GM19455 (cell line): ENCODE data around the gene ADM.

Experiments used
- ATAC-seq: cut with Tn5 transposase; IDR thresholded peaks from one replicate; pipeline ENCODE4 v1.9.1; 2021; ENCODE audit not compliant: unreplicated experiment

ADM gene

DNA sequence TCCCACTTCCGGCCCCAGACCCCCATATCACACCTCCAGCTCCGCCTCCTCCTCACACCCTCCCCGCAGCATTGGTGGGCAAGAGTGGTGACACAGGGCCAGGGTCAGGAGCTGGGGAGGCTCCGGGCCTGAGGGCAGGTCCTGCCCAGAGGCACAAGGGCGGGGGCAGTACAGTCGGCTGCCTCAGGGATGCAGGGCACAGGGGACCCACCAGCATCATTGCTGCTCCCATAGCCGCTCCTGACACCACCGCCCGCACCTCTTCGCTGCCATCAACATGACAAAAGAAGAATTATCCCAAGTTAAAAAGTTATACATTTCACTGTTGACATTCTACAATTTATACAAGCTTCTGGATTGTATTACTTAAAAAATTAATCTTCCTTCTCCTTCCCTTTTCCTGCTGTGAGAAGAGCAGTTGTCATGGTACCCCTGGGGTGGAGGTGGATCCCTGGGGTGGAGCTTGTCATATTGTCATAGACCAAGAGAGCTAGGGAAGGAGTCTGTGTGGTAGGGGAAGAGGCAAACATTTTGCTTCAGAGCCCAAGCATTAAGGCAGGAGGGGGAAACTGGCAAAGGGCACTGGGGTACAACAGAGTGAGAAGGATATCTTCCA is 15.0 kb upstream of the ADM start:
- ATAC-seq: no peak

DNA sequence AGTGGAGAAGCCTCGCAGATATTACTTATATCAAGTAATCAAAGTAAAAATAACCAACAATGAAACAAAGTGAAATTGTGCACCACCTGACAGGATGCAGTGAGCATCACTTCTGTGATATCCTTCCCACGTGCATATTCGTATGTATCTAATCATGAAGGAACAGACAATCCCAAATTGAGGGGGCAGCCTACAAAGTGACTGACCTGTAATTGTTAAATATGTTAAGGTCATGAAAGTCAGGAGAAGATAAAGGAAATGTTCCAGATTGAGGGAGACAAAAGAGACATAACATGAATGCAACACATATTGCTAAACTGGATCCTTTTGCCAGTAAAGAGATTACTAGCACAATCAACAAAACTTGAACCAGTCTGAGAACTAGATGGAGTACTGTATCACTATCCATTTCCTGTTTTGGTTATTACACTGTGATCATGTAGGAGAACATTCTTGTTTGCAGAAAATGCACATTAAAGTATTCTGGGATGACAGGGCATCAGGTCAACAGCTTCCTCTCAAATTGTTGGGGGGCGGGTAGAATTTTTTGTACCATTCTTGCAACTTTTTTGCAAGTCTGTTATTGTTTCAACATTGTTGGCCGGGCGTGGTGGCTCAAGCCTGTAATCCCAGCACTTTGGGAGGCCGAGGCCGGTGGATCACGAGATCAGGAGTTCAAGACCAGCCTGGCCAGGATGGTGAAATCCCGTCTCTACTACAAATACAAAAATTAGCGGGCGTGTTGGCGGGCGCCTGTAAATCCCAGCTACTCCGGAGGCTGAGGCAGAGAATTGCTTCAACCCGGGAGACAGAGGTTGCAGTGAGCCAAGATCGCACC is 12.9 kb upstream of the ADM start:
- no peak for ATAC-seq

DNA sequence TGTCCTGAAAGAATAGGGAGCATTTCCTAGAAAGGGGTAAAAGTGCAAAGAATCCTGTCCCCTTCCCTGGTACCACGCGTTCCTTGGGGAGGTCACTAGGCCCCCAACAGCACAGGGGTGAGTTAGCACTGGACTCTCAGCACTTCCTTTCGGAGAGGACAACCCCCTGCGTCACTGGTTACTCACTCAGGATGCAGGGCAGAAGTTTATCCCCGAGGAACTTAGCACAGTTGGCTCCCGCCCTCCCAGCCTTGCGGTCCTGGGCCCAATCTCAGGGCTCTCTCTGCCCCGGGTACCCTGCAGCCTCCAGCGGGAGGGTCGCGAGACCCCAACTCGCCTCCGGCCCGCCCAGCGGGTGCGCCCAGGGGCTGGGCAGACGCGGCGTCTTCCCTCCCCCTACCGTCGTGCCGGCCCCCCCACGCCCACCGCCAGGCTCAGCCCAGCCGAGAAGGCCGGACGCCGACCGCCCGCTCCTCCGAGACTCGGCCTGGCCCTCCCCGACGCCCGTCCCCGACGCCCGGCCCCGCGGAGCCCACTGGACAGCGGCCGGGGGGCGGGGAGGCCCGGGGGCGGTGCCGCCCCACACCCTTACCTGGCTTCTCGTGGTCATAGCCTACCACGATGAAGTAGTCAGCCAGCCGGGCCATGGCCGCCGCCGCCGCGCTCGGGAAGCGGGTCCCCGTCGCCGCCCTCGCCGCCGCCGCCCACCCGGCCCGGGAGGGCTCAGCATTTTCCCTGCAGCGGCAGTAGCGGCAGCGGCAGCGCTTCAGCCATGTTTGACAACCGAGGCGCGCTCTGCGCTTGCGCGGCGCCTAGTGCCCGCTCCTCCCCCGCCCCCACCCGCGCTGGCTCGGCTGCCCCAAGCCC is 11.2 kb upstream of the ADM start, which contains the start of gene SBF2:
Gene SBF2, minus strand, starts transcription at position 797 of the 867 bp plus-strand sequence. Its CDS starts 150 bp downstream, at position 647.
- peak; percentile 53 for ATAC-seq

DNA sequence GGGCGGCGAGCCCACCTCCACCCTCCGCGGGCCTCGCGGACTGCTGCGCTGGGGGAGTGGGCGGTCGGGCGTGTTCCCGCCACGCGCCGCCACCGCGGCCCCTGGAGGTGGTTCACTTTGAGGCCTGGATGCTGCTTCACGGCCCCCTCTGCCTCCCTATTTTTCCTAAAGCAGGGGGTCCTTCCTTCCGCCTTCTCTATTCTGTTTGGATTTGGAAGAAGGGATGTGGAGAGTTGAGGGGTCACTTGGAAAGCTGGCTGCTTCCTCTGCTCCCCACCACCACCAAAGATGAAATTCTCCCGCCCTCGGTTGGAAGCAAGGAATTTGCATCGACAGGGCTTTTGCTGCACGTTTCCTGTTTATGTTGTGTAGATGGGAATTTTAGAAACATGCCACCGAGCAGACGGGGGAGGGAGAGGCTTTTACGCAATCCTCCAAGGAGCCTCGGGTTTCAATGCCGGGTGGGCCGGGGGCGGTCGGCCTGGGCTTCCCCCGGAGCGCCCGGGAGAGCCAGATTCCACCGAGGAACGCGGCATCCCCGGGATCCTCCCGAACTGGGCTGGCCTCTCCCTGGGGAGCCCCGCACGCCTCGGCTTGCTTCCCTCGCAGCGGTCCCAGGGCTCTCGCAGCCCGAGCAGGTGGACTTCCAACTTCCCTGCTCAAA is 10.5 kb upstream of the ADM start:
- no peak for ATAC-seq

DNA sequence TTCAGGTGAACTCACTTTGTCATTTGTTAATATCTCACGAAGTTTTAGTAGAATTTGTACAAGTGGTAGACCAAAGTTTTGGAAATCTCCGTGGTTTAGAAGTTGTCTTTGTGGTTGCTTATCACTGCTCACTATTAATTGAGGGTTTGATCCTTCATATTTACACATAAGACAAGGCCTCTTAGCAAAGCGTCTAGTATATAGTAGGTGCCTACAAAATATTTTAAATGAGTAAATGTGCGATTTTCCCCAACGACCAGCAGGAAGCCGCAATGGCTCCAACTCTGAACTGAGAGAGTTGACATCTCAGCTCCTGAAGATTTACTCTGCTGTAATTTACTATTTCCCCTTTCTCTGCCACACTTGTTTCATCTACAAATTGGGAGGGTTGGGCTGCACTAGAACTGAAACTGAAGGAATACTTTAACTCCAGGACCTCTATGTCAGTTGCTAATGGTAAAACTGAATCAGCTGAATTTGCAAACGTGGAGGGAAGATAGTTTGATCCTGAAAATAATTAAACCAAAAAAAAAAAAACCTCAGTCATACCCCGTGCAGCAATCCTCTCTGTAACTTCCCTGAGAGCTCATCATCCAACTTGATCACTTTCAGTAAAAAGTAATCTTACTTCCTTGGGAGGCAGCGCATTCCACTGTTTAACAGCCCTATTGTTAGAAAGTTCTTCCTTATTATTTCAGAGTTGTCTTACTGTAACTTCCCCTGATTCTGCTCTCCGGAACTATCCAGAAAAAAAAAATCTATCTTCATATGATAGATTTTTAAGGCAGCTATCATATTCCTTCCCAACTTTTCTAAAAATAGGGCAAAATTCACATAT is 9.6 kb upstream of the ADM start:
- no peak for ATAC-seq

DNA sequence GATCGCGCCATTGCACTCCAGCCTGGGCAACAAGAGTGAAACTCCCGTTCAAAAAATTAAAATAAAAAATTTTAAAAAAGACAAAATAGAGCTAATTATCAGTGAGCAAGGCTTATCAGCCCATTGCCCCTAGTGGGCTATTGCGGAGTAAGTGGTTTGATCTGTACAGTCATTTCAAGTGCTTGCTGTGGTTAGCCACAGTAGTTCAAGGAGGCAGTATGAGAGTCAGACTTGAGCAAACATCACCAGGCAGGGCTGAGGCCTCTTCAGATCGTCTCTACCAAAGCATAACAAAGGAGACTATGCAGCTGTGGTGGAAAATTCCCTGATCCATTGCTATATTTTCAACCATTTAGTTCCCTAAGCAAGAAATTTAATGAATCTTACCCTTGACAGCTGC is 6.5 kb upstream of the ADM start:
- ATAC-seq: peak; percentile 94

DNA sequence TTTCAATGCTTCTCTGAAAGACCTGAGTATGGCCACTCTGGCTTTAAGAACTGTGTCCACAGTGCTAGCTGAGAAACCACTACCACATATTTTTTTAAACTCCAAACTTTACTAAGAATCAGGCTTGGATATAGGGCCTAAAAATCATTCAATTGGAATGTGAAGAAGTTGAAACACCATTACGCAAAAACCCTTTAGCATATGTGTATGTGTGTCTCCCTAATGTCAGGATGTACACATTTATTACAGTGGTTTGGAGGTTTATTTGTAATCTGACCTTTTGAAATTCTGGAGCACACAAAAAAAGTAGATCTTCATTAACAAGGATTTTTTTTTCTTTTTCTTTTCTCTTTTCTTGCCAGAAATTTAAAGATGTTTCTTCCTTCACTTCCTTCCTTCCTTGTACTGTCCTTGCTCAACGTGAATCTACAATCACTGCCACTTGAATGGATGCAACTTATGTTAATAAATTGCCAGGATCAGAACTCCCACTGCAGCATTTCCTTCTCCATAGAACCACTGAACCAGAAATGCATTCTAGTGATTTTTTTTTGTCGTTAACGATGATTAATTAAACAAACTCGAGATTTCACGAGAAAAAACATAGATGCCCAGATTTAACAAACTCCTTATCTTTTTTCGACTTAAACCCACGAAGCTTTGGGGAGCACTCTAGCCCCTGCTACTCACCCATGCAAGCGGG is 3.1 kb upstream of the ADM start:
- no peak for ATAC-seq

DNA sequence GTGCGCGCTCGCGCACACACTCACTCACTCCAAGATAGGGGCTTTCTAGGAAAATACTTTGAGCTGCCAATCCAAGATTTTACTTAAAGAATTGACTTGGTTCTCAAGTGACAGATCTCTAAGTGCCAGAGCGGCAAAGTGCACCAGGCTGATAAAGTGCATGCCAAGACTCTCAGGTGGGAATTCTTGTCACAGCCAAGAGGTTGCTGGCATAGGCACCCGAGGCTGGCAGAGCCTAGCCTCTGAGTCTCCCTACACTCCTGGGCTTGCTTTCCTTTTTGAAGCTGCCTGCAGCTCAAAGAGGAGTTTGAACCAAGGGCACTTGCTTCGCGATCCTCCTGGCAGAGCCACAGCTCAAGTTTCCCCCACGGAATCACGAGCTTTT is 2.5 kb upstream of the ADM start:
- ATAC-seq: no peak

DNA sequence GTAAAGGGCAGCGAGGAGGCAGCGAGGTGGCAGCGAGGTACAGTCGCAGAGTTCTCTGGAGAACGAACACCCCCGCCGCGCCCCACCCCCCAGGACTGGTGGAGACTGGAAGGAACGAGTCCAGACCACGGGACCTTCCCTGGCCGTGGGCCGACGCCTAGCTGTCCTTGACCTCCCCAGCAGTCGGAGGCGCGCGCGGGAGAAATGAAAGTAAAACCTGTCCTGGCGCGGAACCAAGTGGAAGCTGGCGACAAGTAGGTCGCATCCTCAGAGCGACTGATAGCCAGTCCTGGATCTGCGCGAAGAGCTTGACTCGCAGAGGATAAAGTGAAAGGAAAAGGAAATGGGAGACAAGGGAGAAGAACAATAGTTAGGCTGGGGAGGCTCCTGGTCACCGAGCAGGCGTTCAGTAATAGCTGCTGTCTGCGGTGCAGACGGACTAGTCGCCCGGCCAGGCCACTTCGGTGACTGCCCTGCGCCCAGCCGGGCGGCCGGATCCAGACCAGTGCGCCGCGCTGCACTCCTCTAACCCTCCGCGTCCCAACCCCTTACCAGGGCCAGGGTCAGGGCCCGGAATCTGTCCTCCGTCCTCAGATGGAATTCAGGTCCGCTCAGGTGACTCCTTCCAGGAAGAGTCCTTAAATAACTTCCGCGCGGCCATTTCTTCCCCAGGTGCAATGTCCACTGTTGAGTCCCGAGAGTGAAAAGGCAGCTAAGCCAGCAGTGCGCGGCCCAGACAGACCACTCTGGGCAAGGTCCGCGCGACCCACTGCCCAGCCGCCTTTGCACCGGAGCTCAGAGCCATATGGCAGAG is 1.9 kb upstream of the ADM start:
- ATAC-seq: no peak

DNA sequence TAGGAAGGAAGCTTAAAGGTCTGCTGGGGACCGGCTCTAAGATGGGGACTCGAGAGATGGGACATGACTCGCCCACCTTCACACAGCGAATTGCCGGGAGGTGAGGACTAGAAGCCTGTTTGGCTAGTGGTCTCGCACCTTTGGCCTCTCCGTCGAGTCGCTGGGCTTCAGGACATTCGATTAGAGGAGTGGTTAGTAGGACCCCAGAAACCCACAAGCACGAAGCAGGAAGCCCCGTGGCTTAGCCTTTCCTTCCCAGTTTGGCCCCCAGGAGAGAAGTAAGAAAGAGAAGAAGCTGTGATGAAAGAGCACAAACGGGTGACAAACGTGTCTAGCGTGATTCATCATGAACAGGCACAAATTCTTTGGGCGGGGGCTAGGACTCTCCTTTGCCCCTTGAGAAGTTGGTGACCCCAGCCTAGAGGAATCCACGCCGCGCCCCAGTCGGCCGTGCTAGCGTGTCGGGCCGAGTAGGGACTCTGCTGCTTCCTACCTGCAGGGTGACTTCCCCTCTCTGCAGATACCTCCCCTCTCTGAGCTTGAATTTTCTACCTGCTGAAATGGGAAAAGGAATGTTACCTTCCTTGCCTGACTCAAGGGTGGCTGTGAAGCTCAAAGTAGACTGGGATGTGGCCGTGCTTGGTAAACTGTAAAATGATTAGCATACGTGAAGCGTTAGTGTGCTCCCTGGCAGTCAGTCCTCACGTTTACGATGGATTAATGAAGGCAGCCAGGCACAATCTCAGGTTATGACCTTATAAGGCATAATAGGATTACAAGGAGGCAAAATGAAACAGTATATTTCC is 1.1 kb upstream of the ADM start:
- no peak for ATAC-seq

DNA sequence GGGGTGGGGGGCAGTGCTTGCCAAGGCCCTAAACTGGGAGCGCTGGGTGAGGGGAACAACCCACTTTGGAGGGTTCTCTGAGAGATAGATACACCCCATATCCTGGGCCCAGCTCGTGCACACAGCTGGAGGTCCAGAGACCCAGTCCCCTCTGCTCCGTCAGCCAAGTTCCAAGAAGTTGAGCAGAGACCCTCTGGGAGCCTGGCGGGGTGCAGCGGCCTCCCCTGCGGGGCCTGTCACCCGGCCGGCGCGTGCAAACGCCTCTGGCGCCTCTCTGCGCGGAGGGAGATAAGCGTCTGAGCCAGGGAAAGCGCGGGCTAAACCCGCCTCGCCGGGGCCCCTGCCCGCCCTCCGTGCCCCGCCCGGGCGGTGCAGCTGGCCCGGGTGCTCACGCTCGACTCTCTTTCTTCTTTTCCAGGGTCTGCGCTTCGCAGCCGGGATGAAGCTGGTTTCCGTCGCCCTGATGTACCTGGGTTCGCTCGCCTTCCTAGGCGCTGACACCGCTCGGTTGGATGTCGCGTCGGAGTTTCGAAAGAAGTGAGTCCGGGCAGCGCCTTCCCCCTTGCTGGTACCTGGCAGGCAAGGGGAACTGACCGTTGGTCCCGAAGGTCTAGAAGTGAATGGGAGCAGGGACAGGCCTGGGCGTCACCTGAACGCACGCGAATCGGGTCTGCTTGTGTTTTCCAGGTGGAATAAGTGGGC is 540 bp downstream of the ADM start:
- ATAC-seq: no peak

DNA sequence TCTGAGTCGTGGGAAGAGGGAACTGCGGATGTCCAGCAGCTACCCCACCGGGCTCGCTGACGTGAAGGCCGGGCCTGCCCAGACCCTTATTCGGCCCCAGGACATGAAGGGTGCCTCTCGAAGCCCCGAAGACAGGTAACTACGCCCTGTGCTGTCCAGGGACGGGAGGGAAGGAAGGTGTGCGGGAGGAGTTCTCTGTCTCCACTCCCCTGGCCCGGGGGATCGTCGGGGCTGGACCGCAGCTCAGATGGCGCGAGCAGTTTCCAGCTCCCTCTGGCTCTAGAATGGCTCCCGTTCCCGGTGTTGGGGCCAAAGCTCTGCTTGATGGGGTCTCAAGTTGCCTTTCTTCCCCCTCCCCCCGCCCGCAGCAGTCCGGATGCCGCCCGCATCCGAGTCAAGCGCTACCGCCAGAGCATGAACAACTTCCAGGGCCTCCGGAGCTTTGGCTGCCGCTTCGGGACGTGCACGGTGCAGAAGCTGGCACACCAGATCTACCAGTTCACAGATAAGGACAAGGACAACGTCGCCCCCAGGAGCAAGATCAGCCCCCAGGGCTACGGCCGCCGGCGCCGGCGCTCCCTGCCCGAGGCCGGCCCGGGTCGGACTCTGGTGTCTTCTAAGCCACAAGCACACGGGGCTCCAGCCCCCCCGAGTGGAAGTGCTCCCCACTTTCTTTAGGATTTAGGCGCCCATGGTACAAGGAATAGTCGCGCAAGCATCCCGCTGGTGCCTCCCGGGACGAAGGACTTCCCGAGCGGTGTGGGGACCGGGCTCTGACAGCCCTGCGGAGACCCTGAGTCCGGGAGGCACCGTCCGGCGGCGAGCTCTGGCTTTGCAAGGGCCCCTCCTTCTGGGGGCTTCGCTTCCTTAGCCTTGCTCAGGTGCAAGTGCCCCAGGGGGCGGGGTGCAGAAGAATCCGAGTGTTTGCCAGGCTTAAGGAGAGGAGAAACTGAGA is 1.4 kb downstream of the ADM start:
- ATAC-seq: no peak

DNA sequence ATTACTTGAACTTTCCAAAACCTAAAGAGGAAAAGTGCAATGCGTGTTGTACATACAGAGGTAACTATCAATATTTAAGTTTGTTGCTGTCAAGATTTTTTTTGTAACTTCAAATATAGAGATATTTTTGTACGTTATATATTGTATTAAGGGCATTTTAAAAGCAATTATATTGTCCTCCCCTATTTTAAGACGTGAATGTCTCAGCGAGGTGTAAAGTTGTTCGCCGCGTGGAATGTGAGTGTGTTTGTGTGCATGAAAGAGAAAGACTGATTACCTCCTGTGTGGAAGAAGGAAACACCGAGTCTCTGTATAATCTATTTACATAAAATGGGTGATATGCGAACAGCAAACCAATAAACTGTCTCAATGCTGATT is 2.1 kb downstream of the ADM start:
- ATAC-seq: no peak

DNA sequence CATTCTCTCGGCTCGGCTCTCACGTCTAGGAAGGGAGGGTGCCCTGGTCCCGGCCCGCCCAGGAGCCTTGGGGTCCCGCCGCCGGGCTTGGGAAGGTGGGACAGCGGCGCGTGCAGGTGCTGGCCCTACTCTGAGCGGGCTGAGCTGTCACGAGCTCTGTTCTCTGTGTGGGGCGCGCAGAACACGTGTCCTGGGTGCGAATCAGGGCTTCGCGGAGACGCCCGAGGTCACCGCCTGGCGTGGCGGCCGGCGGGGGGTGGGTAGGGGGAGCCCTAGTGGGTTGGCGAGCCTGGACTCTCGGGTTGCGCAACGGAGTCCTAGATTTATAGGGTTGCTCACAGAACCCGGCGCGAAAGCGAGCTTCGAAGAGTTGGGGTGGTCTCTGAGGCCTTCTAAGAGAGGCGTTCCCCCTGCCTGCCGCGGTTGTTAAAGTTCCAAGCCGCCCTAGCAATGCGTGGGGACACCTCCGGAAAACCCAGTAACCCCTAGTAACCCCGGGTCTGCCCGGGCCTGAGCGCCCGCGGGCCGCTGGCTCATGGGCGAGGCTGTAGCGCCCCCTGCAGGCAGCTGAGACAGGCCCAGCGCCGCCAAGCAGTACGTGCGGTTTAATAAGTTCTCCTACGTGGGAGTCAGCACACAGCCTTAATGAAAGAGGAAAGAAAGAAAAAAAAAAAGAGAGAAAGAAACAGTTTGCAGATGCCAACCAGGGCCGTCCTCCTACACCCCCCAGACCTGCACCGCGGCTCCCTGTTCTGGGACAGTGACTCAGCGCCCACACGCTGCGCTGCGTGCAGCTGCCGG is 2.7 kb downstream of the ADM start:
- ATAC-seq: peak; percentile 65

DNA sequence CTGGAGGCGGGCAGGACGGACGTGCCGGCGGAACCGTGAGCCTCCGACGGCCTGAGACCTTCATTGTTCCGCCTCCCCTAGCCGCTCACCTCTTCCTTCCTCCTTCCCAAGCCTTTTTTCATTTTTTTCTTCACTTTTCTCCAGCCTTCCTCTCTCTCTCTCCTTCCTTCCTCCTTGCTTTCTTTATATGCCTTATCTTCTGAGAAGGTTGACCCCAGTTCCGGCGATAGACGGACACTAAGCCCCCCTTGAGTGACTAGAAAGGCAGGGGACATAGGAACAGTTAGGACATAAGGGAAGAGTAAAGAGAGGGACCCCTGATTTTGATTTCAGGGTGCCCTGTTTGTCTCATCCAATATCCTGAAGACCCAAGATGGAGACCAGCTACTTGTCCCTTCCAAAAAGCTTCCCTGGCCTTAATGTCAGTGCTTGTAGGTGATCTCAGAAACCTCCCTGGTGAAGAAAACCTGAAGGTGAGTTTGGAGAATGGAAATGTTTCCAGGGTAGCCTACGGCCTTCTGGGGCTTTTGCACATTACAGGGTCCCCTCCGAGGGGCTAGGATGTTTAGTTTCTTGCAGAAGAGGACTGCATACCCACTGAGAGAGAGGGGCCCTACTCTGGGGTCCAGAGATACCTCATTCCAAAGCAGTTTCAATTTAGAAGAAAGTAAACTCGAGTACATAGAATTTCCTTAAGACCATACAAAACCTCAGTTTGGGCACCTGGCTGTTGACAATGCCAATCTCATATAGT is 3.5 kb downstream of the ADM start:
- ATAC-seq: no peak
